Right ventricle myocardium inferior (tissue), 1 donor: ENCODE measurements around the gene SLC39A2. TPM values are rescaled to one million over a fixed set of nuclear protein-coding genes. Genes with fewer than 3 reads are reported as not detected.

ENCODE experiments used
- ATAC-seq: fragments of 200-7000 bp; cut with Tn5 transposase; one replicate; pipeline ENCODE4 v1.9.1; 2020; ENCODE audit warnings: mild to moderate bottlenecking, moderate library complexity
- DNase-seq: peaks from one replicate; pipeline ENCODE4 v3.0.0; 2021; ENCODE audit errors: missing footprints
- intact Hi-C: fragments of 100-400 bp; cut with DNase I; formaldehyde crosslinking; loops from one replicate; pipeline ENCODE4 v1.11.0; 2022
- total RNA-seq: library from RNA; stranded (reverse); fragmentation: NEBNext Ultra II Directional; extraction: Animal tissue kit (Norgen Biotek cat#: 25700); gene quantifications from one replicate; pipeline ENCODE4 v1.2.1, GENCODE V29; 2021
- donor health status: DM: no; HTN: yes; CAD: no; lungs with severe emphysema.

The SLC39A2 gene
- total RNA-seq, 1 donor from 2014 or later: not detected

DNA sequence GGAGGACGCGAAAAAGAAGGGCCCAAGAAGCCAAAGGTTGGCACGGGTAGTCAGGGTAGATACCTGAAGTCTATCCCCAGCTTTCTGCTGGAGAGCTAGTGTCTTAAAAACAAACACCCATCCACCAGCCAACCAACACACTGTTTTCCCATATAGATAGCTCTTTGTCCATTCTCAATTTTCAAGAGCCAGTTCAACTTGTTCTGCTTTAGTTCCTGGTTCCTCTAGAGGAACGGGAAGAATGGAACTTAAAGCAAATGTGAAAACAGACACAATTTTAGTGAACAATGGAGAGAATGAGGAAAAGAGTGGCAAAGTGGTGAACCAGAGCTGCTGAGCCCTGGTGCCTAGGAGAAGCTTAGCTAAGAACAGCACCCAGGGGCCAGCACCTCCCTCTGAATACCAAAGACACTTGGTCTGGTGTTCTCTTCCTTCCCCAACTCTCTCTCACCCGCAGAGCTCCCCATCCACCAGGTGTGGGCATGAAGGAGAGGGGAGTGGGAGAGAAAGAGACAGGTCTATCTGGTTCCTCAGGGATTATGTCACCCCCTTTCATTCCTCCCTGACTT is 22.0 kb downstream of the SLC39A2 start:
- ATAC-seq: no peak
- DNase-seq: no peak
- intact Hi-C loops: no loop called here

DNA sequence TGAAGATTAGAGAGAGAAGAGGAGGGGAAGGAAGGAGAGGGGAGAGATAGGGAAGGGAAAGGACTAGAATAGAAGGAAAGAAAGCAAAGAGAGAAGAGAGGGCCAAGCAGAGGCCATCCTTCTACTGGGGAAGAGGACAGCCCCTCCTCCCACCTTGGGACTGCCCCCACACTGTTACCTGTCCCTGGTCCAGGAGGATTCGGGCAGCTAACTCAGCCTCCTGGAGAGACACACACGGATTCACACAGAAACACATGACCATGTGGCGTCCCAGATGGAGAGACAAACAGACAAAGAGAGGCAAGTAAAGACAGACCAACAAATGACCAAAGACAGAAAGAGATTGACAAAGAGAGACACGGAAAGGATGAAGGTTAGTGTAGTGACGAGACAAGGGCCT is 23.6 kb downstream of the SLC39A2 start:
- ATAC-seq: no peak
- no peak for DNase-seq
- intact Hi-C loops: no loop called here

DNA sequence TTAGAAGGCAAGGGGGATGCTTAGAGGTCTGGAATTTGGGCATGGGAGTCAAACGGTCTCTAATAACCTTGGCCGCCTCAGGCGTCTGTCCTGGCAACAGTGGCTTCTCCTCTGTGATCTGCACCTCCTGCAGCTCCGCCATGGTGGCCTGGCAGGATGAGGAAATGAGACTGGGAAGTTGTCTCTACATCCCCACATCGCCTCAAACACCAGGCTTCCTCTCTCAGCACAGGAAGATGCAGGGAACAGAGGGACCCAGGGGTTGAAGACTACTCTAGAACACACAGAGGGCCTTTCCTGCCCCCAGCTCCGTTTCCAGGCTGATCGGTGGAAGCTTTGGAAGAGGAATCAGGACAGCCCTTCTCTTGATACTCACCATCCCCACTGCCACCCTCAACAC is 24.1 kb downstream of the SLC39A2 start:
- no peak for DNase-seq
- intact Hi-C loops: no loop called here
- no peak for ATAC-seq

DNA sequence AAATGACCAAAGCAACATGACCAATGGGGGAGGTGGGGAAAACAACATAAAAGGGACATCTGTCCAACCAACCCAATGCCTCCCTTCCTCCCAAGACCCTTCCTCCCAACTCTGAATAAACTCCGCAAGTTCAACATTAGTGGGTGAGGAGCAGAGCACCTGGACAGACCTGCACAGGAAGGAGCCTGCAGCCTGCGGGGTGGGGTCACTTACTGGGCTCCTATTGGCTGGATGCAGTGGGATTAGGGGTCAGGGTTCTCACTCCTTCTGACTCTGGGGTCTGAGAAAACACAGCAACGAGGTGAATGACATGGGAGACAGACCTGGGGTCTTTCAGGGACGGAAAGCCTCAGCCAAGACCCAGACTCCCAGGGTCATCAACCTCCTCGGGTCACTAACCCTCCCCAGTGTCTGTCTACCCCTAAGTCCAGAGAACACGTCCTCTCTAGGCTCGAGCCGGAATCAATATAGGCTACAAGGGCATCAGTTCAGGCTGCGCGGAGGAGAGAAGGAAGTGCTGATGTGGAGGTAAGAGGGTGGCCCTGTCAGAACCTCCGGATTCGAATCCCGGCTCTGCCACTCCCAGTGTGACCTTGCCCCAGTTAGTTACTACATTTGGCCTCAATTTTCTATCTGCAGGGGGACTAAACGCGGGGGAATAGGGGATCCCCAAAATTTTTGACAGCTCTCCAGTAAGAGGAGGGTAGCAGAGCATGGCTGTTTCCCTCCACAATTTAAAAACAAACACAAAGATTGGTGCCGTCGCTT is 24.9 kb downstream of the SLC39A2 start:
- intact Hi-C loops: no loop called here
- ATAC-seq: peak; percentile 6
- no peak for DNase-seq

DNA sequence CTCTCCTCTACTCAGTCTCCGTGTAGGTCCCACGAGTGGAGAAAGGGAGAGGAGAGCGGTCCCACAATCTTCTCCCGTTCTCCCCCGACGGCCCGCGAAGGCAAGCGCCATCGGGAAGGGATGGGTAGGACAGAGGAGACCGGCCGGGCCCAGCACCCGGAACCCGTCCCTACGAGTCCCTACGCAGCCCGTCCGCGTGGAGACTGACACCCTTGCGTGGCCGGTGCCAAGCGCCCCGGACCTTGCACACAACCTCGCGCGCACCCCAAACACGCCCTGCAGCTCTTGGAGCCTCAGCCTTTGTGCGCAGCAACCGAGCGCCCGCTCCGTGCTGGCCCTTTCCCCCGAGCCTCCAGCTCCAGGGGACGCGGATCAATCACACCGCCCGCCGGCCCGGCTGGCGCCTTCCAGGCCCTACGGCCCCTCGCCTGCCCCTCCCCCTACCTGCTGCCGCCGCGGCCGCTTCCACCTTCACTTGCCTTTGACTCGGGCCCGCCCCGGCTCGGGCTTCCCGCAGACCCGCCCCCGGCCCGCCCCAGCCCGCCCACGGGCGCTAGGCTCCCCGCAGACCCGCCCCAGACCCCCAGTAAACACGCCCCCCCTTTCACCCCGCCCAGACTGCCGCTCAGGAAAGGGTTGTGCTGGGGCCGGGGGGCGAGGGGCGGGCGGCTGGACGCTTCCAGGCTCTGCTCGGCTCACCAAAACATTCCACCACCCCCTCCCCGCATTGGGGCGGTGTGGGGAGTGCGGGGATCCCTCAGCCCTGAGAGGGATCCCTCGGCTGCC is 25.7 kb downstream of the SLC39A2 start, which contains the start of gene NDRG2:
TSS of gene NDRG2 (minus strand) at position 477 of the 786 bp plus-strand sequence. CDS start 1,746 bp downstream, outside the sequence.
- DNase-seq: peak; percentile 93
- intact Hi-C loops: loop anchor here (1.0 kb wide), 1 partner anchor 15 kb away; no protein-coding TSS in a partner anchor

DNA sequence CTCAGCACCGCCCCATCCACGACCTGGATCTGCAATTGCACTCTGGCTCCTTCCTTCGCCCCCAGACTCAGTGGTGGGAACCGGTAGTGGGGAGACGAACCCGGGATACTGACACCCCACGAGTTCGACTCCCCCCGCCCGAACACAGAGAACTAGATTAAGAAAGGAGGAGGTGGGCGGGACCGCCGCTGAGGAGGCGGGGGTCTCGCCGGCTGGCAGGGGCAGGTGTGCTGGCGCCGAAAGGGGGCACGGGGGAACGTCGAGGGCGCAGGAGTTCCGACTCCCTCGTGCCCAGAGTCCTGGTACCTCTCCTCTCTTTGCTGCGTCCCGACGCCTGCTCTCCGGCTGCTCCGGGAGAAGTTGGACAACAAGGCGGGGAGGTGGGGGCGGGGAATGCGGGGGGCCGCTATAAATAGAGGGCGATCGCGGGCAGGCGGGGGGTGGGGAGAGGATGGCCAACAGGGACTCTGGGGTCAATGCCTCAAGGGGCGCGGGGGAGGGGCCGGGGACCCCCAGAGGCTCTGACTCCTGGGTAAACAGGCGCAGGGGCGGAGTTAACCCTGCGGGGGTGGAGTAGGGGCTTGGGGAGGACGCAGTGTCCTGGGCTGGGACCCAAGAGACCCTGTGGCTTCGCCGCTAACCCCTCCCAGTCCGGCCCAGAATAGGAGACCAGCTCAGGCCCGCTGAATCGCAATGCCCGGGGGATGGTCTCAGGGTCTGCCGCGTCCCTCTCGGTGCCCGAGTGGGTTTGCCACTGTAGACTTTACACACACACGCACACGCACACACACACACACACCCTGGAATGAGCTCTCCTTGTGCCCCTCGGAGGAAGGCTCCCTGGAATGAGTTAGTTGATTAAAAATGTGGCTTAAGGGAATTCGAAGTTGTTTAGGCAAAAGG is 26.5 kb downstream of the SLC39A2 start:
- DNase-seq (peak; percentile 92), ATAC-seq (peak; percentile 75)
- intact Hi-C loops: loop anchor here (1.0 to 2.0 kb wide), 2 partner anchors 14 to 45 kb away; partner anchors contain the start of gene ARHGEF40

More for the DNA sequence above, 25.7 kb downstream of the SLC39A2 start, which contains the start of gene NDRG2:
- ATAC-seq: peak; percentile 87

DNA sequence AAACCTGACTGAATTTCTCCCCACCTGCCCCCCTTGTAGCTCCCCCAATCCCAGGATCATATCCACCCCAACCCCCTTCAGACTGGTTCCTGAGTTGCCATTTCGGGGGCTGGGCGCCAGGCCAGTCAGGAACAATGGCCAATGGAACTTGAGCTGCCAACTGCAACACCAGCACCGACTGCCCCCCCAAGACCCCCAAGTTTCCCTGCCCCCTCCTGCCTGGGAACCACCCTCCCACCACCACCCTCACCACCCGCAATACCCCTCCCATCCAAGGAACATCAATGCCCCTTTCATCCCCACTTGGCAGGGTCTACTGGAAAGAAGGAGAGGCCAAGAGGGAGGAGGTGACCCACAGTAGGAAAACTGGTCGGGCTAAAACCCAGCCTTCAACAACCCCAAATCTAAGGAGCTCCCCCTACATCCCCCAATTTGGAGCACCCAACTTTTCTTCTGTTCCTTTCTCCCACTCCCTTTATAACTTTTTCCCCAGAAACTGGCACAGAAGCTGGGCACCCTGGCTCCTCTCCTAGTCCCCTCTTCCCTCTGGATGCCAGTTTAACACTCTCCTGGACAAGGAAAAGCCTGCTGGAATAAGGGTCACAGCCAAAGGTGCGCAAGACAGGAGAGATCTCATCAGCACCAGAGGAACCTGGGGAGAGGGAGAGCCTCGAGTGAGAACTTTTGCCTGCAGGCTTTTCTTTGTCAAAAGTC is 27.3 kb downstream of the SLC39A2 start:
- intact Hi-C loops: loop anchor here (2.0 kb wide), 1 partner anchor 44 kb away; the partner anchor contains the start of gene ARHGEF40
- no peak for ATAC-seq
- DNase-seq: no peak

DNA sequence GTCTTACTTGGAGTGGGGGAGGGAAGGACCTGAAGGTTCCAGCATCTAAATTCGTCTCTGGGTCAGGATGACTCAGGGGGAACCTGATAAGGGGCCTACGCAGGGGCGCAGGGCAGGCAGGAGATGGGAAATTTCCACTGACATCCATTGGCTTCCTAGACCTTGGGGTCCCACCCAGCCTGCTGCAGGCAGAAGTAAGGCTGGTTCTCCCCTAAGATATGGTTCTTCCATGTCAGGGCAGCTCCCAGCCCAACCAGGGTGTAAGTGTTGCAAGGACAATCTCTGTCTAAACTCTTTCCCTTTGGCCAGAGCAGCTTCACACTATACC is 27.9 kb downstream of the SLC39A2 start:
- DNase-seq: no peak
- intact Hi-C loops: loop anchor here (2.0 kb wide), 1 partner anchor 44 kb away; the partner anchor contains the start of gene ARHGEF40
- no peak for ATAC-seq

DNA sequence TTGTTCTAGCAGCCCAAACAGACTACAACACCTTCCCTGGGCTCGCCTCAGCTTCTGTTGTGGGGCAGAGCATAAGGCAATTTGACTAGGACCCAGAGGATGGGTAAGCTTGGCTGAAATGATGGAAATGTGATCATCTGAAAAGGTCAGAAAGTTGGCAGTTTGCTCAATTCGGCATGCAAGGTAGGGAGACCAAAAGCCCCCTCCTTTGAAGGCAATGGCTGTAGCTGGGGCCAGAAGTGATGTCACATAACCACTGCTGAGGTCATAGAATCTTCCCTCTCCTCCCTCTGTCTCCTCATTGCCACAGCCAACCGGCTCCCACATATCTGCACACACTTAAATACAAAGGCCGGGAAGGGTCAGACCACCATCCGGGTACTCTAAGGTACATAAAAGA is 30.8 kb downstream of the SLC39A2 start, which contains the start of gene TPPP2:
TSS of gene TPPP2 (plus strand) at position 301 of the 400 bp plus-strand sequence. CDS start 365 bp downstream, outside the sequence.
- ATAC-seq (no peak), DNase-seq (no peak)
- intact Hi-C loops: no loop called here

DNA sequence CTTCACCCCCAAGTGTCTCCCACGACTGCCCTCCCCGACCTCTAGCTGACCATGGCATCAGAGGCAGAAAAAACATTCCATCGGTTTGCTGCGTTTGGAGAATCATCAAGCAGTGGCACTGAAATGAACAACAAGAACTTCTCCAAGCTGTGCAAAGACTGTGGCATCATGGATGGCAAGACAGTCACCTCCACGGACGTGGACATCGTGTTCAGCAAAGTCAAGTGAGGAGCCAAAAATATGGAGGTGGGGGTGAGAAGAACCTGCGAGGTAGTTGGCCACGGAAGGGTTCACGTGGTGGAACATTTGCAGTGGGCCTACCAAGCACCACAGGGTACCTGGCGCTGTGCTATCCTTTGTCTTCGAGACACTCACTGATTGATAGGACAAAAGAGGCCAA is 31.4 kb downstream of the SLC39A2 start:
- no peak for DNase-seq
- no peak for ATAC-seq
- intact Hi-C loops: no loop called here

DNA sequence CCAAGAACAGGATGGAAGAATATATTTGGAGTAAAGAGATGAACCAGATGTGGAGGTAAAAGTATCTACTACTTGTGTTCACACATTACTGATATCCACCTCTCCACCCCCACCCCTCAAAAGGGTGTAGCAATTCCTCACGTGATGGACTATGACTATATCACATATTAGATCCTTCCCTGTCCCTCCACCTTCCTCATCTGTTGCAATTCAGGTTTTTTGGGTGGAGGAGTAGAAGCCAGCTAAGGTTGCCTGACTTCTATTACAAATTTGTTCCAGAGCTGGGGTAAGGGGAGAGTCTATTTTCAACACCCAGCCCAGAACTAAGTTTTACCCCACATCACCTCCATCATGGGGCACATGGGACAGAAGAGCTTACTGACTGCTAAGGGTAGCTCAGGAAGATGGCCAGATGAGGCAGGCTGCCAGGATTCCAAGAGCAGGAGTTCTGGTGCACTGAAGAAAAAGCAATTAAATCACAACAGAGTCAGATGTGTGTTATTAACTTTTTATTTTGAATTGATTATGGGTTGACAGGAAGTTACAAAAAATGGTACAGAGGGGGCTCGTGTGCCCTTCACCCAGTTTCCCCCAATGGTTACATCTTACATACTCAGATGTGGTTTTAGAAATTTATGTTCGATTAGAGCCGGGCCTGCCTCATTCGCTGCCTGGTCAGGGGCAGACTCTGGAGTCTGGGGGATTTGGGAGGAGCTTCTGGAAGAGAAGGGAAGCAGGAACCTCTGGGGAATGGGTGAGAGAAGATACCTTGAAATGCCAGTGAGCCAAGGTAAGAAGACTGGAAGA is 33.4 kb downstream of the SLC39A2 start:
- ATAC-seq: no peak
- intact Hi-C loops: no loop called here
- no peak for DNase-seq

DNA sequence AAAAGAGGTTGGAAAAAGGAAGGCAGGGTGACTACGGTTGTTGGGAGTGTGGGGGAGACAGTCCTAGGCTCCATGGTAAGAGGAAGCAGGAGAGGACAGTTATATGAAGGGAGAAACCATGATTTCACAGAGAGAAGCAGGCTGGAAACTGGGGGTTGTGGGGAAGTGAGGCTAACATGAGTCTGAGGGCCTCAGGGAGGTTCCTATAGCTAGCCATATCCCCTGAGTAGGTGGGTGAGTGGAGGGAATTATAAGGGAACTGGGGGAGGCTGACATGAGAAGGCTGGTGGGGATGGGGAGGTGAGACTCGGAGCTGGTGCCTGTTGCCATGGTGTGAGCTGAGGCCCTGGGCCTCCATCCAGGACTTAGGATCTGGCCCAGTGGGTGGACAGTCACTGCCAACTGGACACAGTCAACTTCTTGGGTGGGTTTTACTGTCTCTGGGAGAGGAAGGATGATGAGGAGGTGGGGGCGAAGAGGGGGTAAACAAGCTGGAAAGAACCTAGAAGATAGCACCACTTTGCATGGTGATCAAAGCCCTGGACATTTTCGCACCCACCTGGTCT is 34.1 kb downstream of the SLC39A2 start:
- DNase-seq (no peak), ATAC-seq (no peak)
- intact Hi-C loops: no loop called here

DNA sequence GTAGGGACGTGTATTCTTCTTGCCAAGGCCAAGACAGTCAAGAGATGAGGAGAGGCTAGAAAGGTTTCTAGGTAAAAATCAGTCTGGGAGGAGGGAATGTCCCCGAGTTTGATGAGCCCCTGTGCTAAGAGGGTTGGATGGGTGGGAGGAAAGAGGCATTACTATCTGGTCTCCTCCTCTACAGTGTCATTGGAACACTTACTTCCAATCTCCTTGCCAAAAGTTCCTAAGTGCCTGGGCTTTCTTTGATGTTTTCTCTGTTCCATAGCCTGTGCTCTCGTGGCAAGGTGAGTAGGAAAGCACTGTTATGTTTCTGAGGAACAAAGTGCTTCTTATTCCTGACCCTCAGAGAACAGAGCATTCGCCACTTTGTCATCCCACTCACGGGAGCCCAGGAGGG is 35.6 kb downstream of the SLC39A2 start, which contains the start of gene RNASE13:
TSS of gene RNASE13 (minus strand) at position 101 of the 400 bp plus-strand sequence. CDS start 519 bp downstream, outside the sequence.
- no peak for ATAC-seq
- intact Hi-C loops: no loop called here
- DNase-seq: no peak

DNA sequence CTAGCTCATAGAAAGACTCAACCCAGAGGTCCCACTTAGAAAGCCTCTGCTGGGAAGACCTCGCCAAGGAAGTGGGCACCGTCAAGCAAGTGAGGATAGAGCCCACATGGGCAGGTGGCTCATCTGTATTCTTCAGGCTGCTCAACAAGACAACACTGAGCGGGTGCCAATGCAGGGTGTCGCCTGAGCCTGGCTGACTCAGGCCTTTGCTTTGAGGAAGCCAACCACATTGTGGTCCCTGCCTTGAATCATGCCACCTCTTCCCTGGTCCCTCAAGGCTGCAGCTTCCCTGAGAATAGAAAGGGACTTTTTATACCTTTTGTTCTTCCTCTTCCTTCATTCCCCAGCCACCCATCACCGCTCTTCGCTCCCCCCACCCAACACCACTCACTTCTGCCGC is 37.7 kb downstream of the SLC39A2 start:
- no peak for DNase-seq
- no peak for ATAC-seq
- intact Hi-C loops: no loop called here

DNA sequence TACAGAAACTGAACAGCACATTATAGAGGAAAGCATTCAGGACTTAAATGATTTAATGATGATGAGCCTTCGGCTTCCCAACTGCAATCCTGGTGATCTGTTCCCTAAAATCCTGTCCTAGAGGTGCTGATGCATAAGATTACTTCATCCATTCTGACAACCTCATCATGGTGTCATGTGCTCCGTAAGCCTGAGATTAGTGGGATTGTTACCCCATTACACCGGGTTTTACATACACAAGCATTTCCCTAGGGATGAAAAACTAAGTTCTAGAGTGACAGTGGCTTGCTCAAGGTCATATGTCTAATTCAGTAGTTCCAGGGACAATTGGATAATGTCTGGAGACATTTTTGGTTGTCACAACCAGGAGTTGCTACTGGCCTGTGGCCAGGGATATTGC is 38.1 kb downstream of the SLC39A2 start:
- ATAC-seq (no peak), DNase-seq (no peak)
- intact Hi-C loops: no loop called here
